ENCODE measurements around the gene SSTR5. TPM values are rescaled to one million over a fixed set of nuclear protein-coding genes. Genes with fewer than 3 reads are reported as not detected.

SSTR5 gene
- total RNA-seq, 2 donors from 2014 or later, result 2.3 TPM; not detected in 1

DNA sequence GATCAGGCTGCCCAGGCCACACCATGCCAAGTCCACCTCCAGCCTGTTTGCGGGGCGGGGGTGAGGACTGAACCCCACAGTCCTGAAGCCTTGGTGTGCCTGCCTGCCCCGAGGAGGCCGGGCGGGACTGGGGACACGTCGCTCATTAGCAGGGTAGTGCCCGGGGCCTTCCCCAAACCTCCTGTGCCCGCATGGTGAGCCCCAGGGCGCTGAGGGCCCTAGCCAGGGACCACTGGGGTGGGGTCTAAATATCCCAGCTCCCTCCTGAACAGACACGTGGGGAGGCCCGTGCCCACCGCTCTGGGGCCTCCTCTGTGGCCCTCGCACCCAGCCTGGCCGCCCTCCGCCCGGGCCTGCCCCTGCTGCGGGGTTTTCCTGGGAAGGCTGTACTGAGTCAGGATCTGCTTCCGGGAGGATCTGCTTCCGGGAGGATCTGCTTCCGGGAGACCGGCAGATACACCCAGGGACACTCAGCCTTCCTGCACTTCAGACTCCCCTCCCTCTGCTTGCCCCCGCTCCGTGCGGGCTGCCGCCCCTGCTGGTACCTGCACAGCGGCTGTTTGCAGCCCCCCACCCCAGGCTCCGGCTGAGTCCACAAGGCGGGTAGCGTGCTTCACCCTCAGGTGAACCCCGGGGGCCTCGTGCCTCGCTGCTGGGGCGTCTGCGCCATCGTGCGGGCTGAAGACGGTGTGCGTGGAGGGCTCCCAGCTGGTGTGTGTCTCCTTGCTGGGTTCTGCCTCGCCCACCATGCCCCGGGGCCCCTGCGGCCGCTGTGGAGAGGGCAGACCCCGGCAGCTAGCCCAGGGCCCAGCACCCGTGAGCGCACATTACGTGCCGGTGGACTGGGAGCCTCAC, 56.8 kb downstream of the SSTR5 start:
- no peak for DNase-seq
- no peaks in the 10 kb centered on the region for H3K27me3 ChIP-seq
- no peak for TF ChIP-seq CTCF (IDR thresholded peaks at IDR 0.05)
- no peak for TF ChIP-seq POLR2A (IDR thresholded peaks at IDR 0.05)
- intact Hi-C loops (cut with DNase I), result no loop called here
- ATAC-seq, result no peak
- no peaks in the 10 kb centered on the region for H3K36me3 ChIP-seq (replicated peaks in 1 of 2; ENCODE audit: insufficient read depth in 1 of 2, low read depth in 2 of 2)
- H3K4me1 ChIP-seq, result peaks cover 13% of the 10 kb centered on the region
- no peak overlapping the region for H3K4me3 ChIP-seq
- 96 to 100% methylated on average over 5 to 33 of the region's 48 CpGs for WGBS, 2 donors
- H3K27ac ChIP-seq, result no peak overlapping the region
- H3K9me3 ChIP-seq, result no peaks in the 10 kb centered on the region

GRCh38 chr16:1130382-1130781, 57.8 kb downstream of the SSTR5 start:
- ATAC-seq, result no peak
- Histone ChIP-seq H3K4me1 (peaks cover 23% of the 10 kb centered on the region), H3K4me3 (no peak overlapping the region), H3K27ac (no peak overlapping the region), H3K9me3 (no peaks in the 10 kb centered on the region), H3K27me3 (no peaks in the 10 kb centered on the region), H3K36me3 (replicated peaks in 1 of 2; ENCODE audit: insufficient read depth in 1 of 2, low read depth in 2 of 2) (no peaks in the 10 kb centered on the region)
- WGBS, 2 donors, result 40 to 79% methylated on average over 1 to 8 of the region's 8 CpGs
- intact Hi-C loops (cut with DNase I), result no loop called here
- no peak for DNase-seq
- no peak for TF ChIP-seq CTCF (IDR thresholded peaks at IDR 0.05)
- no peak for TF ChIP-seq POLR2A (IDR thresholded peaks at IDR 0.05)

Other genes starting within 250 kb of the SSTR5 start
- gene LMF1, start 101.8 kb upstream of the SSTR5 start, total RNA-seq, result 10 to 100 TPM; 15.8 to 20.1 TPM
- 1 to 10 TPM; 2.6 to 3.3 TPM for gene SOX8, start 91.0 kb upstream of the SSTR5 start, total RNA-seq
- gene C1QTNF8, start 23.5 kb downstream of the SSTR5 start, total RNA-seq, result not detected
- 10 to 100 TPM in 1 of 2 donors, 1 to 10 TPM in 1; 7.3 to 15.2 TPM for gene CACNA1H, start 80.4 kb downstream of the SSTR5 start, total RNA-seq
- gene TPSG1, start 152.5 kb downstream of the SSTR5 start, total RNA-seq, result not detected
- 10 to 100 TPM in 1 of 2 donors, 1 to 10 TPM in 1; 4.4 to 21.8 TPM for gene TPSB2, start 157.4 kb downstream of the SSTR5 start, total RNA-seq
- 10 to 100 TPM; 23.6 to 53.4 TPM for gene TPSAB1, start 168.0 kb downstream of the SSTR5 start, total RNA-seq
- gene TPSD1, start 183.3 kb downstream of the SSTR5 start, total RNA-seq, result 1 to 10 TPM in 1 of 2 donors, not detected in 1; 1.6 TPM
- 10 to 100 TPM; 25.9 to 81.7 TPM for gene UBE2I, start 236.9 kb downstream of the SSTR5 start, total RNA-seq